ENCODE data around the gene UNC45A.

DNA sequence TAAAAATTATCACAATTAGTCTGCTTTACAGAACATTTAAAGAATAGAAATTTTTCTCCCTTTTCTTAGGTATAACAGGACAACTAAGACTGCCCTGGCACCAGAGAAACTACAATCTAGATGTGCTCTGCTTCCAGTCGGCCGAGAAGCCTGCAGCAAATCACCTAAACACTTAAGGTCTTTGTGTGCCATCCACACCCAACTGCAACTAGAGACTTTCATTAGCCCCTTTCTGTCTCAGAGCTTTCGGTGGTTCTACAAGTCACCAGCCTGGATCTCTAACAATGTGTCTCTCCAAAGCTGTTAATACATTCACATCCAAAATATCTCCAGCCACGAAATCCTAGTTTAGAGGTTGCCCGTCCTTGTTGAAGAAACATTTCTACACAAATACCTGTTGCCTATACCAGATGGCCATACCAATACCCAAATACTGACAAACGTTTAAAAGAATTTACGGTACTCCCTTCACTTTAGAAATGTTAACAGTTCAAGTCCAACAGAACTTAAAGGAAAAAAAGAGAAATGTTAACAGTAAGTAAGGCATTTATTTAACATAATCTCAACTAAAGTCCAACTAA lies 52.6 kb downstream of the UNC45A start:
- TF ChIP-seq FOXP4 (CRISPR knock-in tag; IDR thresholded peaks at IDR 0.05) (no peak), CREB1 (CRISPR knock-in tag; IDR thresholded peaks at IDR 0.05) (no peak), SP1 (CRISPR knock-in tag; conservative IDR thresholded peaks at IDR 0.05) (no peak), TEAD1 (CRISPR knock-in tag; IDR thresholded peaks at IDR 0.05) (no peak), NFE2L1 (CRISPR knock-in tag; IDR thresholded peaks at IDR 0.05) (no peak), KAT7 (CRISPR knock-in tag; IDR thresholded peaks at IDR 0.05; ENCODE audit: borderline replicate concordance) (no peak), ZSCAN18 (CRISPR knock-in tag; IDR thresholded peaks at IDR 0.05) (no peak), ATF2 (CRISPR knock-in tag; IDR thresholded peaks at IDR 0.05; ENCODE audit: borderline replicate concordance, low read depth) (no peak)
- TF ChIP-seq, protein P1, sequence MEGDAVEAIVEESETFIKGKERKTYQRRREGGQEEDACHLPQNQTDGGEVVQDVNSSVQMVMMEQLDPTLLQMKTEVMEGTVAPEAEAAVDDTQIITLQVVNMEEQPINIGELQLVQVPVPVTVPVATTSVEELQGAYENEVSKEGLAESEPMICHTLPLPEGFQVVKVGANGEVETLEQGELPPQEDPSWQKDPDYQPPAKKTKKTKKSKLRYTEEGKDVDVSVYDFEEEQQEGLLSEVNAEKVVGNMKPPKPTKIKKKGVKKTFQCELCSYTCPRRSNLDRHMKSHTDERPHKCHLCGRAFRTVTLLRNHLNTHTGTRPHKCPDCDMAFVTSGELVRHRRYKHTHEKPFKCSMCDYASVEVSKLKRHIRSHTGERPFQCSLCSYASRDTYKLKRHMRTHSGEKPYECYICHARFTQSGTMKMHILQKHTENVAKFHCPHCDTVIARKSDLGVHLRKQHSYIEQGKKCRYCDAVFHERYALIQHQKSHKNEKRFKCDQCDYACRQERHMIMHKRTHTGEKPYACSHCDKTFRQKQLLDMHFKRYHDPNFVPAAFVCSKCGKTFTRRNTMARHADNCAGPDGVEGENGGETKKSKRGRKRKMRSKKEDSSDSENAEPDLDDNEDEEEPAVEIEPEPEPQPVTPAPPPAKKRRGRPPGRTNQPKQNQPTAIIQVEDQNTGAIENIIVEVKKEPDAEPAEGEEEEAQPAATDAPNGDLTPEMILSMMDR (IDR thresholded peaks at IDR 0.05), result no peak

Measured in WTC11 (cell line).